ENCODE measurements around the gene ADK.

GRCh38 chr10:74558403-74558802 lies 407.4 kb downstream of the ADK start:
- TF ChIP-seq CTCF (optimal IDR thresholded peaks at IDR 0.05 in 1 of 3, IDR thresholded peaks at IDR 0.05 in 1 of 3, conservative IDR thresholded peaks at IDR 0.05 in 1 of 3; ENCODE audit: extremely low read depth in 1 of 3, insufficient read depth in 2 of 3, low read length in 3 of 3), result no peak
- TF ChIP-seq EZH2 (IDR thresholded peaks at IDR 0.05; ENCODE audit: low read length), result no peak
